SJCRH30 (cell line): Measurements from ENCODE around the gene IL36RN. TPM values are rescaled to one million over a fixed set of nuclear protein-coding genes. Genes with fewer than 3 reads are reported as not detected.

ENCODE experiments used
- DNase-seq, 2 experiments: peaks; one replicate each; pipeline ENCODE4 v3.0.0-alpha.2; 2015 to 2020
- H3K27ac ChIP-seq: fragments of 250-450 bp; sonication (Bioruptor Pico); 2 replicates; pipeline ENCODE4 v1.5.1; 2020; ENCODE audit warnings: mild to moderate bottlenecking, moderate library complexity
- H3K27me3 ChIP-seq: fragments of 250-450 bp; sonication (Bioruptor Pico); 2 replicates; pipeline ENCODE4 v1.5.1; 2020; ENCODE audit warnings: mild to moderate bottlenecking, moderate library complexity
- H3K36me3 ChIP-seq: fragments of 250-450 bp; sonication (Bioruptor Pico); 2 replicates; pipeline ENCODE4 v1.5.1; 2020; ENCODE audit warnings: mild to moderate bottlenecking, moderate library complexity
- H3K4me1 ChIP-seq: fragments of 250-450 bp; sonication (Bioruptor Pico); 2 replicates; pipeline ENCODE4 v1.5.1; 2020; ENCODE audit warnings: mild to moderate bottlenecking, moderate library complexity
- H3K4me3 ChIP-seq: fragments of 250-450 bp; sonication (Bioruptor Pico); 2 replicates; pipeline ENCODE4 v1.5.1; 2020; ENCODE audit warnings: mild to moderate bottlenecking, moderate library complexity
- H3K9me3 ChIP-seq: fragments of 250-450 bp; sonication (Bioruptor Pico); replicated peaks from 2 replicates; pipeline ENCODE4 v1.5.1; 2020; ENCODE audit warnings: mild to moderate bottlenecking, moderate library complexity
- total RNA-seq: library from RNA; depleted of rRNA; stranded (reverse); fragments of >200 nt; shearing (Covaris generic); gene quantifications from 2 replicates; pipeline ENCODE4 v1.2.3, GENCODE V29; 2014

The IL36RN gene
- total RNA-seq, 1 experiment from 2014 or later = not detected

DNA sequence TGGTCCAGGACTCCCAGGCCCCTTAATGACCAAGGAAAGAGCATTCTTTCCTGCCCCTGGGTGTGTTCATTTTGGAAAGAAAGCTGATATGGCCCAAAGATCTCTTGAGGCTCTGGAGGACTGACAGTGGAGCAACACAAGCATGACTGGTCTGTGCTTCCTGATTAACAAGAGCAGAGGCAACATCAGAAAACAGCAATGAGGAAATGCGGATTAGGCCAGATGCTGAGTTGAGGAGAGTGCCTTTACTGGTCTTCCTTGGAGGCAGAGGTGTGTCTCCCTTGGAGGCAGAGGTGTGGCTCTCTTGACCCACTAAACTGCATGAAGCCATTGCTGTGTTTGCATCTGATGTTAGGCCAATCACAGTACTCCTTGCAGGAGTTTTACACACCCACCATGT lies 26.3 kb upstream of the IL36RN start:
- Histone ChIP-seq H3K27me3 (peaks cover 11% of the 10 kb centered on the region; the same call in 1 of the 2 replicates), H3K4me3 (no peak overlapping the region)

DNA sequence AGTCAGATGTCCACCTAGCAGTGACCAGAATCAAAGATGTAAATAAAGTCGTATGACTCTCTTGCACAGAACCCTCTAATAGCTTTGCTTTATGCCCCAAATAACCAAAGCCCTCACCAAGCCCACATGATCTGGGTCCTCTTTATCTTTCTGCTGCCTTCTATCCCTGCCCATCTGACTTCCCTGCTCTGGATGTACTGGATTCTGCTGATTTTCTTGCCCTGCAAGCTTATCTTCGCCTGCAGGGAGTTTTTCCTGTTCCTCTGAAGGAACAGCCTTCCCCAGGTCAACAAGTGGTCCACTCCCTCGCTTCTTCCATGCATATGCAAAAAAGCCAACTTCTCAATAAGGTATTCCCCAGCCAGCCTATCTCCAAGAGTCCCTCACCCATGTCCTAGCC lies 25.0 kb upstream of the IL36RN start:
- Histone ChIP-seq H3K4me3 (no peak overlapping the region), H3K4me1 (no peaks in the 10 kb centered on the region), H3K27ac (no peak overlapping the region), H3K36me3 (no peaks in the 10 kb centered on the region), H3K9me3 (no peaks in the 10 kb centered on the region), H3K27me3 (peaks cover 4% of the 10 kb centered on the region; the same call in 1 of the 2 replicates)
- DNase-seq = no peak

More for the DNA sequence above, 26.3 kb upstream of the IL36RN start:
- Histone ChIP-seq H3K36me3 (no peaks in the 10 kb centered on the region), H3K27ac (no peak overlapping the region), H3K9me3 (no peaks in the 10 kb centered on the region), H3K4me1 (no peaks in the 10 kb centered on the region)
- no peak for DNase-seq

DNA sequence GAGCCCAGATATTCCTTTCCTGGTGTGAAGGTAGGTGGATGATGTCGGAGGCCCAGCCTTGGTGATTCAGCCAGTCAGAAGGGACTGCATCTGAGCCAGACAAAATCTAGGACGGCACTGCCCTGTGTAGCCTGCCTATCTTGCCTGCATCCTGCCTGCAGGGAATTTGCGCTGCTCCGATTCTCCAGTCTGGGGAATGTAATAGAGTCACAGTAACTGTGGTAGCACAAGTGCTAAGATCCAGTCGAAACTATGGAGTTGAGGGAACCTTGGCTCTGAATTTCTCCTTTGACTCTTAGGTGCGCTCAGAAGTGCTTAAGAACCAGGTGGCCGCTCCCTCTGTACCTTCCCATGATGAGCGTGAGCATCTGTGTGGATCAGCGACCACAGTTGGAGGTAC lies 22.2 kb upstream of the IL36RN start:
- Histone ChIP-seq H3K36me3 (no peaks in the 10 kb centered on the region), H3K27me3 (no peaks in the 10 kb centered on the region; the same call in 1 of the 2 replicates), H3K9me3 (no peaks in the 10 kb centered on the region), H3K4me3 (no peak overlapping the region), H3K27ac (no peak overlapping the region), H3K4me1 (no peaks in the 10 kb centered on the region)
- no peak for DNase-seq

DNA sequence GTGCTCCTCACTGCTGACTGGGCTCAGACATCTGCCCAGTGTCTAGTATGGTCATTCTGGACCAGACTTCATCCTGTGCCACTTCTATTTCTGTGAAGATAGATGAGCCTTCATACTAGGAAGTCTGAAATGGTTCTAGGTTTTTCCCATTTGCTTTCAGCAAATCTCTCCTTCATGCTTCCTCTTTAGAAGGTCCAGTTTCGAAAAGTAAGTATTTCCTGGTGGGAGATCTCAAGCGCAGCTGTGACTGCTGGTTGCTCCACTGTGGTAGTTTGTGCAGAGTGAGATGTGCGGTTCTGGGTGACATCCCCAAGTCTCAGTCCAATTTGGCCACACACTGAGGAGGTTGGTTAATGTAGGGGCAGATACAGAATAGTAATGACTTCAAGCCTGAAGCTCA lies 20.7 kb upstream of the IL36RN start:
- H3K9me3 ChIP-seq = no peaks in the 10 kb centered on the region
- no peaks in the 10 kb centered on the region for H3K4me1 ChIP-seq
- no peaks in the 10 kb centered on the region for H3K36me3 ChIP-seq
- no peak overlapping the region for H3K4me3 ChIP-seq
- no peak for DNase-seq
- no peak overlapping the region for H3K27ac ChIP-seq
- H3K27me3 ChIP-seq = no peaks in the 10 kb centered on the region

DNA sequence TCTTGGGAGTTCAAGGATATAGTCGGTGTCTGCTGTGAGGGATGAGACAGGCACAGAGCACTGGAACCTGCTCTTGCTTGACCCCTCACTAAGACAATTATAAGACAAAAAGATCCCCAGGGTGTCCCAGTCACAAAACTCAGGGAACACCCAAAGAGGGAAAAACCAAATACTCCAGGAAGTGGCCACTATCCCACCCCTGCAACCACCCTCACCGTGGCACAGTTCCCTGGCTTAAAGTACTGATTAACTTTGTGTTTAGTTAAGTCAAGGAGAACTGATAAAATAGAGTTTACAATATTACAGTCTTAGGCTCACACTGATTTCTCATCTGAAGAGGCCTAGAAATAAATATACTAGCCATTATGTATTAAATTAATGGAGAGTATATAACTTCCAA lies 19.8 kb upstream of the IL36RN start:
- Histone ChIP-seq H3K4me1 (no peaks in the 10 kb centered on the region), H3K4me3 (no peak overlapping the region), H3K36me3 (no peaks in the 10 kb centered on the region), H3K27ac (no peak overlapping the region), H3K9me3 (no peaks in the 10 kb centered on the region), H3K27me3 (no peaks in the 10 kb centered on the region)
- no peak for DNase-seq

DNA sequence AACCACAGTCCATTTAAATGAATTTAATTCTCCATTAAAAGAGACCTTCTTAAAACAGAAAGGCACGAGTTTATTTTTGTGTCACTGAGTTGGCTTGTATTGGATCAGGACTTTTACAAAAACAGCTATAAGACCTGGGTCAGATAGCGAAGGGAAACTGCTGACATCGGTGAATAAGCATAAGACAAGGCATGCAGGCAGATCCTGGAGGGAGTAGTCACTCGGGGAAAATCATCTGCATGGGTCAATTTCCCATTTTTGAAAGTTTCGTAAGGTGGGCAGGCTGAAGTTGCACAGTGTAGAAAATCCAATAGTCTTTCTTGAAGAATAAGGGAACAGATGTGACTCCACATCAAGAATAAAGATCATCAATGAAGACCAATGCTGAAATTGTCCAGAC lies 19.3 kb upstream of the IL36RN start:
- Histone ChIP-seq H3K36me3 (no peaks in the 10 kb centered on the region), H3K4me3 (no peak overlapping the region), H3K27me3 (no peaks in the 10 kb centered on the region), H3K4me1 (no peaks in the 10 kb centered on the region), H3K27ac (no peak overlapping the region), H3K9me3 (no peaks in the 10 kb centered on the region)
- no peak for DNase-seq

DNA sequence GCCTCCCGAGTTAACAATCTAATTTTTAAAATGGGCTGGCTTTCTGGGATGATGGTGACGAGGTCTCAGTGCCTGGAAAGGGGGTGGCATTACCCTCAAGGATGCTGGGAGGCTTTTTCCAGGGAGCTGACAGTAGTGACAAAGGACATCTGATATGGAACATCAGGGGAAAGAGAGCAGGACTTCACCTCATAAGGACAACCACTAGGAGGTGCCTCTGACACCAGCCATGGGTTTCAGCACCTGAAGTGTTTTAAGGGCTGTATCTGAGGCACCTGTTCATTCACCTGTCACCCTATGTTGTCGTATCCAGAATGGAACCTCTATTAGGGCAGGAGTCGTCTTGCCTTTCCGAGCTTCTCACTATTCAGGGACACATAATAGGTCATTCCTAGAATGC lies 17.1 kb upstream of the IL36RN start:
- Histone ChIP-seq H3K27ac (no peak overlapping the region), H3K36me3 (no peaks in the 10 kb centered on the region), H3K4me3 (no peak overlapping the region), H3K27me3 (no peaks in the 10 kb centered on the region), H3K4me1 (no peaks in the 10 kb centered on the region), H3K9me3 (no peaks in the 10 kb centered on the region)
- DNase-seq = no peak

DNA sequence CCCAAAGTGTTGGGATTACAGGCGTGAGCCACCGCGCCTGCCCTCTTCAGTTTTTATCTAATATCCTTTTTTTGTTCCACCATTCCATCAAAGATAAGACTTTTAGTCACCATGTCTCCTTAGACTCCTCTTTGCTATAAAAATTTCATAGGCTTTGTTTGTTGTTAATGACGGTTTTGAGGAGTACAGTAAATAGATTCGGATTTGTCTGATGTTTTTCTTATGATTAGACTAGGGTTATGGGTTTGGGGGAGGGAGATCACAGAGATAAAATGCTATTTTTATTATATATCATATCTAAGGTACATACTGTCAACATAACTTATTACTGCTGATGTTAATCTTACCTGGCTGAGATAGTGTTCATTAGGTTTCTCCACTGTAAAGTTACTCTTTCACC lies 12.5 kb upstream of the IL36RN start:
- no peaks in the 10 kb centered on the region for H3K9me3 ChIP-seq
- H3K27ac ChIP-seq = no peak overlapping the region
- no peaks in the 10 kb centered on the region for H3K36me3 ChIP-seq
- H3K27me3 ChIP-seq = no peaks in the 10 kb centered on the region
- no peak overlapping the region for H3K4me3 ChIP-seq
- no peak for DNase-seq
- H3K4me1 ChIP-seq = no peaks in the 10 kb centered on the region

DNA sequence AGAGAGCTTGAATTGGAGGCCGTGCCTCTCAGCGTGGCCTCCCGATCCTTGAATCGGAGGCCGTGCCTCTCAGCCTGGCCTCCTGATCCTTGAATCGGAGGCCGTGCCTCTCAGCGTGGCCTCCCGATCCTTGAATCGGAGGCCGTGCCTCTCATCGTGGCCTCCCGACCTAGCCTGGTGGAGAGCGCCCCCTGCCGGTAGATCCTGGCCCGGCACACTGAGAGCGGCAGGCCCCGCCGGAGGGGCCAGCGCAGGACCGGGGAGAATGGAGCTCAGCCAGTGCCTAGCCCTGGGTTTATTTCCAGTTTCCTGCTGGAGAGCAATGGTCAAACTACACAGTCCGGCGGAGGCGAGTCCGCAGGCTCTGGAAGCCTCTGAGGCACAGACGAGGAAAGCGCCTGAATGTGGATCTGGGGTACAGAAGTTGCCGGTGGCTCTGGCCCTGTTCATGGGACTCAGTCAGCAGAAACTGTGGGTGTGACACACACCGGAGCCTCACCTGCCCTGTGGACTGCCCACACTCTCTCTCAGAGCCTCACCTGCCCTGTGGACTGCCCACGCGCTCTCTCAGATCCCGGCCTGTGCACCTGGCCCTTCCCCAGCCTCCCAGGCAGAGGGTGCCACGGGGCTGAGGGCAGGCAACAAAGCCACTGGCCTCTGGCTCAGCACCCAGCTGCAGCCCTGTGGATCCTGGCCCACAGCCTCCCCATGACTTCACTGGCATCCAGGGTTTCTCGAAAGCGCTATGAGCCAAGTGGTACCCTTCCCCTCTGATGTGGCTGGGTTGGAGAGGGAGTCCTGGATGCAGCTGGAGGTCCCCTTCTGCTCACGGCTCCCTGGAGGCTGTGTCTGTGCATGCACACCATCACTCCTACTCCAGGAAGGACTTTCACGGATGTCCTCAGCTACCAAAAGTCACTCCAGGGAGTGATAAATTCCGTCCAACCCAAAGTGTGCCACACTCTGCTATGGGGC lies 7.8 kb upstream of the IL36RN start:
- no peaks in the 10 kb centered on the region for H3K4me1 ChIP-seq
- DNase-seq = no peak
- no peaks in the 10 kb centered on the region for H3K9me3 ChIP-seq
- H3K4me3 ChIP-seq = no peak overlapping the region
- H3K27ac ChIP-seq = no peak overlapping the region
- no peaks in the 10 kb centered on the region for H3K27me3 ChIP-seq
- no peaks in the 10 kb centered on the region for H3K36me3 ChIP-seq

DNA sequence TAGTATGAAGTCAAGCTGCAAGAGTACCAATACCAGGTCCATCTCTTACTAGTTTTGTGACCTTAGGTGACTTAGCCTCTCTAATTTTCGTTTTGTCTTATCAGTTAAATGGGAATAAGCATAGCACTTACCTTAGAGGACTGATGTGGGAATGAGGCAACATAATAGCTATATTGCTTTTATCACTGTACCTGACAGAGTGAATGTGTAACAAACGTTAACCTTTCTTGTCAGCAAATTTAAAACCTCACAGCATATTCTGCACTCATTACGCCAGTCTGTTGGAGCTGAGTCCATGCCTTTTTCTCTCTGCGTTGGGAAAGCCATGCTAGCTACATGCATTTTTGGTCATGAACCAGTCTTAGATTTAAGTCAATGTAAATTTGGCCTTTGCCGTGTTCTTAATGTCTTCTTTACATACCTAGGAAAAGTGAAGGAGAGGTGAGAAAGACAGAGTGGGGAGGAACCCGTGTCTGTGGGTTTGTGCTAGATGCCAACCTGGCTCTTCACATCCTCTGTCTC lies 6.5 kb upstream of the IL36RN start, which contains the start of gene IL36B:
Gene IL36B, minus strand, starts transcription at position 472 of the 522 bp plus-strand sequence.
- Histone ChIP-seq H3K4me3 (no peak within 1 kb of the TSS), H3K9me3 (no peaks in the 10 kb centered on the region)
- no peak for DNase-seq

DNA sequence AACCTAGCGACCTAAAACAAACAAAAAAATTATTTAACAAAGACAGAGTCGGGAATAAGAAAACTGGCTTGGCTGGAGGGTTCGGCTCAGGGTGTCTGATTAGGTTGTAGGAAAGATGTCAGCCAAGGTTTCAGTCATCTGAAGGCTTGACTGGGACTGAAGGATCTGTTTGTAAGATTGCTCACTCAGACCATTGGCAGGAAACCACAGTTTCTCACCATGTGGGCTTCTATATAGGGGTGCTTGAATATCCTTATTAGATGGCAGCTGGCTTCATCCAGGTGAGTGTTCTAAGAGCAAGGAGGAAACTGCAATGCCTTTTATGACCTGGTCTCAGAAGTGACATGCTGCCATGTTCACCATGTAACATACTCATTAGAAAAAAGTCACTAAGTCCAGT lies 5.3 kb upstream of the IL36RN start:
- Histone ChIP-seq H3K27ac (no peak overlapping the region), H3K27me3 (no peaks in the 10 kb centered on the region), H3K36me3 (no peaks in the 10 kb centered on the region), H3K4me1 (no peaks in the 10 kb centered on the region), H3K4me3 (no peak overlapping the region), H3K9me3 (no peaks in the 10 kb centered on the region)
- no peak for DNase-seq

More for the DNA sequence above, 6.5 kb upstream of the IL36RN start, which contains the start of gene IL36B:
- Histone ChIP-seq H3K27me3 (no peaks in the 10 kb centered on the region), H3K4me1 (no peaks in the 10 kb centered on the region), H3K27ac (no peak within 1 kb of the TSS), H3K36me3 (no peaks in the 10 kb centered on the region)

DNA sequence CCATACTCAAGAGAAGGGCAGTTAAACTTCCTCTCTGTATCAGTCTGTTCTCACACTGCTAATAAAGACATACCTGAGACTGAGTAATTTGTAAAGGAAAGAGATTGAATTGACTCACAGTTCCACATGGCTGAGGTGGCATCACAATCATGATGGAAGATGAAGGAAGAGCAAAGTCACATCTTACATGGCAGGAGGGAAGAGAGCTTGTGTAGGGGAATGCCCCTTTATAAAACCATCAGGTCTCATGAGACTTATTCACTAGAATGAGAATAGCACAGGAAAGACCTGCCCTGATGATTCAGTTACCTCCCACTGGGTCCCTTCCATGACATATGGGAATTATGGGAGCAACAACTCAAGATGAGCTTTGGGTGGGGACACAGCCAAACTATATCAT lies 4.9 kb upstream of the IL36RN start:
- Histone ChIP-seq H3K36me3 (no peaks in the 10 kb centered on the region), H3K4me3 (no peak overlapping the region), H3K9me3 (no peaks in the 10 kb centered on the region), H3K27ac (no peak overlapping the region), H3K27me3 (no peaks in the 10 kb centered on the region), H3K4me1 (no peaks in the 10 kb centered on the region)
- no peak for DNase-seq

DNA sequence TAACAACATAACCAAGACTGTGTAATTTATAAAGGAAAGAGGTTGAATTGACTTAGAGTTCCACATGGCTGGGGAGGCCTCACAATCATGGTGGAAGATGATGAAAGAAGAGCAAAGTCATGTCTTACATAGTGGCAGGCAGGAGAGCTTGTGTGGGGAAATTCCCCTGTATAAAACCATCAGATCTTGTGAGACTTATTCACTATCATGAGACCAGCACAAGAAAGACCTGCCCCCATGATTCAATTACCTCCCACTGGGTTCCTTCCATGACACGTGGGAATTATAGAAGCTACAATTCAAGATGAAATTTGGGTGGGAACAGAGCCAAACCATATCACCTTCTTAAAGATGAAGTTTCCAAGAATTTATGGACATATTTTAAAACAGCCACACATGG lies 2.5 kb upstream of the IL36RN start:
- H3K27me3 ChIP-seq = no peaks in the 10 kb centered on the region
- DNase-seq = no peak

DNA sequence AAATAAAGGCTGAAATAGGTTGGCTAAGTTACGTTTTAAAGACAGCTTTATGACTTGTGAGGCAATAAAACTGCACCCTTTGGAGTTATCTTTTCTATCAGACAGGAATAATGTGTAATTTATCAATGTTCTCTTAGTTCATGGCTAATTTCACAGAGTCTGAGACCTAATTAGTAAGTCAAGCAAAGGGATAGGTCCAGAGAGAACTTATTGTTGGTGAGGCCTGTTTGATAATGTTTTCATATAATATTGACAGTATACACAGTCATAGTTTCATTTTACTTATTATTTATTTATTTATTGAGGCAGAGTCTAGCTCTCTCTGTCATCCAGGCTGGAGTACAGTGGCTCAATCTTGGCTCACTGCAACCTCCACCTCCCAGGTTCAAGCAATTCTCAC lies 1.9 kb upstream of the IL36RN start:
- no peaks in the 10 kb centered on the region for H3K27me3 ChIP-seq
- H3K9me3 ChIP-seq = no peaks in the 10 kb centered on the region
- H3K36me3 ChIP-seq = no peaks in the 10 kb centered on the region
- no peak overlapping the region for H3K27ac ChIP-seq
- no peak for DNase-seq
- no peak overlapping the region for H3K4me3 ChIP-seq
- H3K4me1 ChIP-seq = no peaks in the 10 kb centered on the region

More for the DNA sequence above, 2.5 kb upstream of the IL36RN start:
- Histone ChIP-seq H3K9me3 (no peaks in the 10 kb centered on the region), H3K4me1 (no peaks in the 10 kb centered on the region), H3K36me3 (no peaks in the 10 kb centered on the region), H3K4me3 (no peak overlapping the region), H3K27ac (no peak overlapping the region)

DNA sequence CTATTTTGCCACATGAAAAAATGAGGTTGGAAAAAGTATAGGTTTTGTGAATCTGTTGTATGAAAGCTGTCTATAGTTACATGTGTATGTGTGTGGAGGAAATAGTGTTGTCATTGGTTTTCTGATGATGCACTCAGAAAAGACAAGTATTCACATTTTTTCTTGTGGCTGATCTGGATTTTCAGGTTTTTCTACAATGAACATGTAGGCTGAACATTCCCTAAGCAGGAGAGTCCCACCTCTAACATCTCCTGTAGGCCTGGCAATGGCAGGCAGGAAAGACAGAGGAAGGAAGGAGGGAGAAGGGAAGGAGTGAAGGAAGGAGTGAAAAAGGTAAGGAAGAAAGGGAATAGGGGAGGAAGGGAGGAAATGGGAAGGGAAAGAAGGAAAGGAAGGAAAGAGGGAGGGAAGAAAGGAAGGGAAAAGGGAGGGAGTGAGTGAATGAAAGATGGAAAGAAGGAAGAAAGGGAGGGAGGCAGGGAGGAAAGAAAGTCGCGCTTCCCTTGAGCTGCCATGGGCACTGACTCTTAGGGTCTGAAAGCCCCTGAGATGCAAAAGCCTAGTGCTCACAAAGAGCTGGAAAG lies 495 bp upstream of the IL36RN start:
- no peak for DNase-seq
- no peaks in the 10 kb centered on the region for H3K36me3 ChIP-seq
- H3K27ac ChIP-seq = no peak overlapping the region
- no peak overlapping the region for H3K4me3 ChIP-seq
- no peaks in the 10 kb centered on the region for H3K9me3 ChIP-seq
- H3K27me3 ChIP-seq = no peaks in the 10 kb centered on the region
- no peaks in the 10 kb centered on the region for H3K4me1 ChIP-seq
